Glutamatergic neuron (in vitro differentiated cells): ENCODE results near the gene PRPF4. TPM values are rescaled to one million over a fixed set of nuclear protein-coding genes. Genes with fewer than 3 reads are reported as not detected.

Source experiments
- DNase-seq: peaks from one replicate; pipeline ENCODE4 v3.0.0; 2022
- H3K27ac Mint-ChIP-seq: one replicate; pipeline ENCODE4 v1.8.0; 2020; ENCODE audit warnings: mild to moderate bottlenecking, mixed read lengths, inconsistent platforms; ENCODE audit not compliant: unreplicated experiment
- H3K27me3 Mint-ChIP-seq: one replicate; pipeline ENCODE4 v1.8.0; 2020; ENCODE audit warnings: mild to moderate bottlenecking, moderate library complexity, mixed read lengths, inconsistent platforms; ENCODE audit not compliant: unreplicated experiment
- H3K36me3 Mint-ChIP-seq: one replicate; pipeline ENCODE4 v1.8.0; 2020; ENCODE audit warnings: mild to moderate bottlenecking, mixed read lengths, inconsistent platforms; ENCODE audit not compliant: unreplicated experiment
- H3K4me1 Mint-ChIP-seq: one replicate; pipeline ENCODE4 v1.8.0; 2020; ENCODE audit warnings: mild to moderate bottlenecking, low read depth, mixed read lengths, inconsistent platforms; ENCODE audit not compliant: unreplicated experiment
- H3K4me3 Mint-ChIP-seq: one replicate; pipeline ENCODE4 v1.8.0; 2020; ENCODE audit warnings: mild to moderate bottlenecking, mixed read lengths, inconsistent platforms; ENCODE audit not compliant: unreplicated experiment
- H3K9me3 Mint-ChIP-seq: one replicate; pipeline ENCODE4 v1.8.0; 2020; ENCODE audit warnings: mild to moderate bottlenecking, moderate library complexity, mixed read lengths, inconsistent platforms; ENCODE audit not compliant: unreplicated experiment
- CTCF ChIP-seq: fragments of 200-600 bp; sonication (generic); IDR thresholded peaks from one replicate; pipeline ENCODE4 v1.5.0; 2021; ENCODE audit not compliant: partially characterized antibody, unreplicated experiment
- total RNA-seq: library from RNA; stranded (reverse); fragmentation: NEBNext Ultra II Directional; extraction: Animal tissue kit (Norgen Biotek cat#: 25700); gene quantifications from one replicate; pipeline ENCODE4 v1.2.1, GENCODE V29; 2021; ENCODE audit not compliant: unreplicated experiment

Gene PRPF4
- total RNA-seq, 1 donor from 2014 or later: 21.9 TPM

DNA sequence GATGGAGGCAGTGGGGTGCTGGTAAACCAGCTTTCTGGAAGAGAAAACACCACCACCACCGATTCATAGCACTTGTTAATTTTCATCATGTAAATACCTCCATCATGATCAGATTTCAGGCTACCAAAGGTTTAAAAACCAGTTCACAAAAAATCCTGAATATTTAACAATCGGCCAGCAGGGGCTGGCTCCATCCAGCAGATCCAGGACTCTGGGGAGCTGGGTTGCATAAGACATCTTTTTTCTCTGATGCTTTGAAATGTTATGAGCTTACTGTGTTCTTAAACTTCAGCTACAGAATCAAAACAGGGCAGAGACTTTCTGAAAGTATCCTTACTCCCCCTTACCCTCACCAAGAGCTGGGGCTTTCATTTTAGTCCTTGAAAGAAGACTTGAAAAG, 42.3 kb downstream of the PRPF4 start:
- peaks cover 2% of the 10 kb centered on the region for H3K27me3 Mint-ChIP-seq
- DNase-seq: no peak
- no peaks in the 10 kb centered on the region for H3K9me3 Mint-ChIP-seq
- peak; percentile 22 for TF ChIP-seq CTCF
- peaks cover 5% of the 10 kb centered on the region for H3K4me1 Mint-ChIP-seq
- H3K27ac Mint-ChIP-seq: no peak overlapping the region
- no peaks in the 10 kb centered on the region for H3K36me3 Mint-ChIP-seq
- no peak overlapping the region for H3K4me3 Mint-ChIP-seq

- Mint-ChIP-seq H3K27ac (no peak overlapping the region), H3K36me3 (no peaks in the 10 kb centered on the region), H3K9me3 (no peaks in the 10 kb centered on the region), H3K4me3 (no peak overlapping the region), H3K27me3 (peaks cover 4% of the 10 kb centered on the region), H3K4me1 (no peaks in the 10 kb centered on the region)
- DNase-seq: no peak
- no peak for TF ChIP-seq CTCF
These were observed 43.6 kb downstream of the PRPF4 start for GRCh38 chr9:113319054-113319453.

GRCh38 chr9:113320051-113320450, 44.6 kb downstream of the PRPF4 start:
- H3K4me3 Mint-ChIP-seq: no peak overlapping the region
- no peaks in the 10 kb centered on the region for H3K4me1 Mint-ChIP-seq
- no peaks in the 10 kb centered on the region for H3K36me3 Mint-ChIP-seq
- TF ChIP-seq CTCF: no peak
- DNase-seq: no peak
- H3K27me3 Mint-ChIP-seq: peaks cover 4% of the 10 kb centered on the region
- H3K27ac Mint-ChIP-seq: no peak overlapping the region
- H3K9me3 Mint-ChIP-seq: no peaks in the 10 kb centered on the region

- Mint-ChIP-seq H3K36me3 (no peaks in the 10 kb centered on the region), H3K27ac (no peak overlapping the region), H3K4me3 (no peak overlapping the region), H3K4me1 (no peaks in the 10 kb centered on the region), H3K9me3 (no peaks in the 10 kb centered on the region), H3K27me3 (peaks cover 4% of the 10 kb centered on the region)
- TF ChIP-seq CTCF: no peak
- no peak for DNase-seq
These were observed 47.2 kb downstream of the PRPF4 start for GRCh38 chr9:113322671-113323070.

DNA sequence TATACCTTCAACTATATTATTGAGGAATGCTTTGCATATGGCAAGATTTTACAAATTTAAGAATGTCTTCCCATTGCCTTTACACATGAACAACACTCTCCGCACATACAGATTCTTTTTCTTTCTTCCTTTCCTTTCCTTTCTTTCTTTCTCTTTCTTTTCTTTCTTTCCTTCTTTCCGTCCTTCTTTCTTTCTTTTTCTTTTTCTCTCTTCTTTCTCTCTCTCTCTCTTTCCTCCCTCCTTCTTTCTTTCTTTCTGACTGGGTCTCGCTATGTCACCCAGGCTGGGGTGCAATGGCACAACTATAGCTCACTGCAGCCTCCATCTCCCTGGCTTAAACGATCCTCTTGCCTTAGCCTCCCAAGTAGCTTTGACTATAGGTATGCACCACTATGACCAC, 50.8 kb downstream of the PRPF4 start:
- Mint-ChIP-seq H3K9me3 (no peaks in the 10 kb centered on the region), H3K4me3 (no peak overlapping the region), H3K27ac (no peak overlapping the region), H3K4me1 (no peaks in the 10 kb centered on the region), H3K36me3 (no peaks in the 10 kb centered on the region), H3K27me3 (peaks cover 1% of the 10 kb centered on the region)
- no peak for TF ChIP-seq CTCF
- DNase-seq: no peak
